ENCODE data around the gene KCNK1.

KCNK1 gene

DNA sequence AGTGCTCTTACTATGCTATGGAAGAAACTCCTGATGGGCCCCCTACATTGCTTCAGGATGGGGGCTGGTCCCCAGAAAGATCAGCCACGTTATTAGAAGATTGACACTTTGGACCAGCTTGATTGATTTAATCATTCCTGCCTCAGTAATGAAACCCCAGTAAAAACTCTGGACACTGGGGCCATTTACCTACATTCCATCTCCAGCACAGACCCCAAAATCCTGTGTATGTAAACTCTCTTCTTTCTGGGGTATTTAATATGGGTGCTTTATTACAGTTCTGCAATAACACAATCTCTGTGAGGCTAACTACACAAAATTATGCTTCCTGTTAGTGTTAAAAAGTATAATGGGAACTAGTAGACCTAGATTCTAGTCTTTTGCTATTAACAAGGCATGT is 96.6 kb downstream of the KCNK1 start:
- Histone ChIP-seq H3K27me3 (ENCODE audit: control insufficient read depth, insufficient read depth, low read length, poor library complexity, severe bottlenecking) (no peaks in the 10 kb centered on the region), H3K36me3 (ENCODE audit: control insufficient read depth, insufficient read depth, low read length) (no peaks in the 10 kb centered on the region), H3K27ac (ENCODE audit: insufficient read depth, low read depth, low read length, poor library complexity, severe bottlenecking) (no peak overlapping the region), H3K4me1 (ENCODE audit: control insufficient read depth, insufficient read depth, low read length) (no peaks in the 10 kb centered on the region), H3K4me3 (ENCODE audit: insufficient read depth, low read depth, low read length) (no peak overlapping the region), H3K9me3 (ENCODE audit: control insufficient read depth, low read length) (no peaks in the 10 kb centered on the region)
- WGBS, 2 experiments = 81 to 87% methylated on average over 1 of the region's 1 CpG

DNA sequence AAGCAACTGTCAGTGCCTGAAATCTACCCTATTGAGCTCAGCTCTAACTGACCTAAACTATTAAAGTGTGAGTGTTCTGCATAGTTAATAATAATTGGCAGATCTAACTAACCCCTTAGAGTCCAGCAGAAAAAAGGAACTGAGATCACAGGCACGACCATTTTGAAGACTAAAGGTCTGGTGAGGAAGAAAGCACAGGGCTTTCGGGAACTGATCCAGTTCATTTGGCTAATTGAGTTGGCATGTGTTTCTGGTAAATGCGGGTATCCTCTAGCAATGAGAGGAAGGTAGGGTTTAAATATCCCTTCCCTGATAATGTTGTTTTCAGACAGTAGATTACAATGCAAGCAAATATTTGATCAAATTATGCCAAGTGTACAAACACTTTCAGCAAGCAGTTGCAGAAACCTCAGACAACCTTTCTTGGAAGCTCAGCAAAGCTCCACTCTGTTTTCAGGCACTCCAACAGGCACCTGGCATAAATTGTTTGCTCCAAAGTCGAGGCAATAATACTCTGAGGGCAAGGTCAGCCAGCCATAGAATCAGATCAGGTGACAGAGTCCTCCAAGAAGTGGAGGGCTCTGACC is 100.8 kb downstream of the KCNK1 start:
- Histone ChIP-seq H3K4me3 (ENCODE audit: insufficient read depth, low read depth, low read length) (no peak overlapping the region), H3K27me3 (ENCODE audit: control insufficient read depth, insufficient read depth, low read length, poor library complexity, severe bottlenecking) (no peaks in the 10 kb centered on the region), H3K36me3 (ENCODE audit: control insufficient read depth, insufficient read depth, low read length) (no peaks in the 10 kb centered on the region), H3K9me3 (ENCODE audit: control insufficient read depth, low read length) (no peaks in the 10 kb centered on the region), H3K4me1 (ENCODE audit: control insufficient read depth, insufficient read depth, low read length) (no peaks in the 10 kb centered on the region), H3K27ac (ENCODE audit: insufficient read depth, low read depth, low read length, poor library complexity, severe bottlenecking) (no peak overlapping the region)
- 87 to 95% methylated on average over 4 of the region's 4 CpGs for WGBS, 2 experiments

DNA sequence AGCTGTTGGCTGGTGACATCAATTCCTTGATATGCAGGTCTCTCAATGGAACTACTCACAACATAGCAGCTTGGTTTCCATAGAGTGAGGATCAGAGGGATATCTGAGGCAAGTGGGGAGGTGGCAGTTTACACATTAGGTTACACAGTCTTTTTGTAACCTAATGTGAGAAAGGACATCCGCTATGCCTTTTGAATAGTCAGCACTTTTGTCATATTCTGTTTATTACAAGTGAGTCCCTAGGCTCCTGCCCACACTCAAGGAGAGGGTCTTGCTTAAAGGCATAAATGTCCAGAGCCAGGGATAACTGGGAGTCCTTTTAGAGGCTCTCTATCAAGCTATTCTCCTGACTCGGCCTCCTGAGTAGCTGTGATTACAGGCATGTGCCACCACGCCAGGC is 104.2 kb downstream of the KCNK1 start:
- H3K27ac ChIP-seq (ENCODE audit: insufficient read depth, low read depth, low read length, poor library complexity, severe bottlenecking) = no peak overlapping the region
- no peaks in the 10 kb centered on the region for H3K9me3 ChIP-seq (ENCODE audit: control insufficient read depth, low read length)
- H3K4me3 ChIP-seq (ENCODE audit: insufficient read depth, low read depth, low read length) = no peak overlapping the region
- 92 to 96% methylated on average over 3 of the region's 3 CpGs for WGBS, 2 experiments
- H3K27me3 ChIP-seq (ENCODE audit: control insufficient read depth, insufficient read depth, low read length, poor library complexity, severe bottlenecking) = no peaks in the 10 kb centered on the region
- H3K4me1 ChIP-seq (ENCODE audit: control insufficient read depth, insufficient read depth, low read length) = no peaks in the 10 kb centered on the region
- H3K36me3 ChIP-seq (ENCODE audit: control insufficient read depth, insufficient read depth, low read length) = no peaks in the 10 kb centered on the region

DNA sequence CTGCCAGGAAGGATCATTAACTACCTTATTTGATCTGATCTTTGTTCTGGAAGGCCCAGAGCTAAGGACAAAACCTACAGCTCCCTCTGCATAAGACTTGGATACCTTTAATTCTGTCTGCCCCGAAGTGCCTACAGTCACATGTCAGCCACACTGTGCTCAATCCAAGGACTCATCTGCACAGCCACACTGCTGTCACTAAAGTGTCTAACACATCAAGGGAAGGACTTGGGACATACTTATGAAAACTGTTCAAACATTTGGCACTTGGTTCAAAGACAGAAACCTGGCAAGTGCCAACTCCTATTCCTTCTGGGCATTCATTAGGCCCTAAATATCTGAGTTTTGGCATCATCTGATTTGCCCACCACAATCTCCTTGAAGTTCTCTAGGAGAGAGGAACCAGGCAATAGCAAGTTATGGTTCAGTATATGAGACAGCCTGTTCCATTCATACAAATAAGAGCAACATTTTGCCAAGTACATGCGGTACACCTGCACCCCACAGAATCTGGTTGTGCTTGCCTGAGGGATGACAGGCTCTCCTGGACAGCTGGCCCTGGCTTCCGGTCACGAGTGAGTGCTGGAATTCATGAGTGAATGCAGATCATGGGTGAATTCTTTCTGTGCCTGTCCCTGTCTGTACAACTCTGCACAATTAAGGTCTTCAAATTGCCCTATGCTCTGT is 105.9 kb downstream of the KCNK1 start:
- no peaks in the 10 kb centered on the region for H3K27me3 ChIP-seq (ENCODE audit: control insufficient read depth, insufficient read depth, low read length, poor library complexity, severe bottlenecking)
- no peaks in the 10 kb centered on the region for H3K36me3 ChIP-seq (ENCODE audit: control insufficient read depth, insufficient read depth, low read length)
- no peaks in the 10 kb centered on the region for H3K4me1 ChIP-seq (ENCODE audit: control insufficient read depth, insufficient read depth, low read length)
- WGBS, 2 experiments = 81% methylated on average over 4 of the region's 4 CpGs
- H3K27ac ChIP-seq (ENCODE audit: insufficient read depth, low read depth, low read length, poor library complexity, severe bottlenecking) = no peak overlapping the region
- H3K9me3 ChIP-seq (ENCODE audit: control insufficient read depth, low read length) = no peaks in the 10 kb centered on the region
- no peak overlapping the region for H3K4me3 ChIP-seq (ENCODE audit: insufficient read depth, low read depth, low read length)

DNA sequence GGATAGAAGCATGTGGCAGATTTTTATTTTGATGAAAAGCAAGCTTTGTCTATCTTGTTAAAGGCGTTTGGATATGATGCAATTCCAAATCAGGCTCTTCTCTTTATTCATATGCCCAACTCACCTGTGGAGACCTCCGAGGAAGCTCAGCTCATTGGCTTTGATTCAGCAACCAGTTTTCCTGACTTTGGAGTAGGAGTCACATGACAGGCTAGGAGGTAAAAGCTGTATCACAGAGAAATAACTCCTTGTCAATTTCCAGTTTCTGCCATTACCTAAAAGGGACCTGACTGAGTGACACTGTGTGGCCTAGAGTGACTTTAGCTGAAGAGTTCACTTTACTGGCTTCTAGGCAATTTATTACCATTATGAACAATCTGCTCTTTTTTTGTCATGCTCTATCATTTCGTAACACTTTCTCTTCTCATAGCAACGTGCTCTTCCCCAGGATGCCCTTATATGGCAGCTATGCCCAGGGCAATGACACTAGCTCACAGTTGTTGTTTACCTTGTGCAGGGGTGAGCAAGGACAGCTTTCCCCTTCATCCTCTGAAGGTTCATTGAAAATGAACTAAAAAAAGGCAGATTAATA is 107.2 kb downstream of the KCNK1 start:
- Histone ChIP-seq H3K4me3 (ENCODE audit: insufficient read depth, low read depth, low read length) (no peak overlapping the region), H3K27ac (ENCODE audit: insufficient read depth, low read depth, low read length, poor library complexity, severe bottlenecking) (no peak overlapping the region), H3K4me1 (ENCODE audit: control insufficient read depth, insufficient read depth, low read length) (no peaks in the 10 kb centered on the region), H3K27me3 (ENCODE audit: control insufficient read depth, insufficient read depth, low read length, poor library complexity, severe bottlenecking) (no peaks in the 10 kb centered on the region), H3K36me3 (ENCODE audit: control insufficient read depth, insufficient read depth, low read length) (no peaks in the 10 kb centered on the region), H3K9me3 (ENCODE audit: control insufficient read depth, low read length) (no peaks in the 10 kb centered on the region)
- 59 to 66% methylated on average over 4 of the region's 4 CpGs for whole genome bisulfite sequencing, 2 experiments

All from ectodermal cell (in vitro differentiated cells).